ENCODE results near the gene TMEM161B. TPM values are rescaled to one million over a fixed set of nuclear protein-coding genes. Genes with fewer than 3 reads are reported as not detected.

The TMEM161B gene
- total RNA-seq, 4 donors from 2014 or later: 10.7 to 31.0 (median 25.3) TPM

DNA sequence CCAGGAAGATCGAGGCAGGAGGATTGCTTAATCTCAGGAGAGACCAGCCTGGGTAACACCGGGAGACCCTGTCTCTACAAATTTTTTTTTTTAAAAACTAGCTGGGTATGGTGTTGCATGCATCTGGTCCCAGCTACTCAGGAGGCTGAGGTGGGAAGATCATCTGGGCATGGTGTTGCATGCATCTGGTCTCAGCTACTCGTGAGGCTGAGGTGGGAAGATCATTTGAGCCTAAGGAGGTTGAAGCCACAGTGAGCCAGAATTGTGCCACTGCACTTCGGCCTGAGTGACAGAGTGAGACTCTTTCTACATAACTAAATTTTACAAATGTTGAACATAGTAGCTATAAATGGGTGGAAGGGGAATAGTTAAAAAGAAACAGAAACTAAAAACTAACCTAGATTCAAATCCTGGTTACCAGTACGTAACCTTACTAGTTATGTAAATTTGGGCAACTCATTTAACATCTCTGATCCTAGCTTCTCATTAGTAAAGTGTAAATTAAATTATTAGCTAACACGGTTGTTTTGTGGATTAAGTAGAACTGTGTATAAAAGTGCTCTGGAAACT is 41.7 kb downstream of the TMEM161B start:
- H3K9me3 ChIP-seq: no peaks in the 10 kb centered on the region
- no peak for TF ChIP-seq CTCF (IDR thresholded peaks at IDR 0.05)
- TF ChIP-seq POLR2A (IDR thresholded peaks at IDR 0.05): no peak
- H3K27me3 ChIP-seq: no peaks in the 10 kb centered on the region

DNA sequence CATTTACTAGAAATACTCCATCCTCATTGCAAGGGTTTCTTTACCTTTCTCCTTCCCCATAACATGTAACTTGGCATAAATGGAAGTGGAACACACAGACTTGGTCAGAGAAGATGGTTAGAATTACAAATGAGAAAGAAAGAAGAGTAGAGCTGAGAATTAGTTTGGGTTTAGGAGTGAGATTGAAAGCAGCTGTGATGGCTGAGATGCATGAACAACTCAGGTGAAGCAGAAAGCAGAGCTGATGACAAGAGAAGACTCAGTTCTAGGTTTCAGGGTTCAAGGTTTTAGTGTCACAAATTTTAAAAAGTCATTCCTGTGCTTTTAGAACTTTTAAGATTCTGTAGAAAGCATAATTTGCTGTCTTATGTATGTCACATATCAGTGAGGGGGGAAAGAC is 54.0 kb downstream of the TMEM161B start:
- no peak for TF ChIP-seq POLR2A (IDR thresholded peaks at IDR 0.05)
- TF ChIP-seq CTCF (IDR thresholded peaks at IDR 0.05): no peak
- peaks cover 0 to 45% (median 0%) of the 10 kb centered on the region in 3 donors for H3K36me3 ChIP-seq
- no peak for DNase-seq
- H3K4me1 ChIP-seq: no peaks in the 10 kb centered on the region
- H3K9me3 ChIP-seq: no peaks in the 10 kb centered on the region
- no peak overlapping the region for H3K27ac ChIP-seq
- H3K4me3 ChIP-seq: no peak overlapping the region
- no peaks in the 10 kb centered on the region for H3K27me3 ChIP-seq

More for the DNA sequence above, 41.7 kb downstream of the TMEM161B start:
- Histone ChIP-seq H3K4me1 (no peaks in the 10 kb centered on the region), H3K36me3 (peaks cover 0 to 6% (median 0%) of the 10 kb centered on the region in 3 donors), H3K27ac (no peak overlapping the region), H3K4me3 (no peak overlapping the region)
- no peak for DNase-seq

GRCh38 chr5:88207575-88207974 is 61.1 kb downstream of the TMEM161B start:
- no peak for DNase-seq
- H3K4me3 ChIP-seq: no peak overlapping the region
- H3K27me3 ChIP-seq: no peaks in the 10 kb centered on the region
- H3K9me3 ChIP-seq: no peaks in the 10 kb centered on the region
- TF ChIP-seq POLR2A (IDR thresholded peaks at IDR 0.05): no peak
- H3K27ac ChIP-seq: no peak overlapping the region
- H3K4me1 ChIP-seq: no peaks in the 10 kb centered on the region
- peaks cover 0 to 9% (median 0%) of the 10 kb centered on the region in 3 donors for H3K36me3 ChIP-seq

GRCh38 chr5:88203981-88204750 is 64.5 kb downstream of the TMEM161B start:
- H3K4me1 ChIP-seq: no peaks in the 10 kb centered on the region
- no peaks in the 10 kb centered on the region for H3K27me3 ChIP-seq
- no peak for TF ChIP-seq CTCF (IDR thresholded peaks at IDR 0.05)
- TF ChIP-seq POLR2A (IDR thresholded peaks at IDR 0.05): no peak
- H3K36me3 ChIP-seq: peaks cover 0 to 17% (median 0%) of the 10 kb centered on the region in 3 donors
- no peaks in the 10 kb centered on the region for H3K9me3 ChIP-seq
- no peak for DNase-seq
- H3K4me3 ChIP-seq: no peak overlapping the region
- H3K27ac ChIP-seq: no peak overlapping the region

DNA sequence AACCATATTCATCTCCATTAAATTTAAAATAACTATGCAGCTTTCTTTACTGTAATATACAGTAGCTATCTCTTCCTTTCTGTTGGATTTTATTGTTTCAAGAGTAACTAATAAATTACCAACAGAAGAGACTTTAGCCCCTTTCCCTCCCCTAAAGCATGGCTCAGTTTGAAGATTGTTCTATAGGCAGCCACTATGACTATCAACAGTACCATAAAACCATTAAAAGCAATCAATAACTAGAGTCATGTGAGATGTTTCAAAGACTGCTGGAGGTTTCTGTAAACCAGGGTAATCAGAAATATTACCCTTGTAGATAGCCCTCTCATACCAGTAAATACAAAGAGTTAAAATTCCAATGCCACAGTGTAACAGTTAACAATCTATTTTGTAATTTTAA is 73.0 kb downstream of the TMEM161B start:
- DNase-seq: no peak
- peaks cover 0 to 25% (median 3%) of the 10 kb centered on the region in 3 donors for H3K36me3 ChIP-seq
- no peak overlapping the region for H3K4me3 ChIP-seq
- H3K27me3 ChIP-seq: no peaks in the 10 kb centered on the region
- H3K27ac ChIP-seq: no peak overlapping the region
- no peaks in the 10 kb centered on the region for H3K9me3 ChIP-seq
- H3K4me1 ChIP-seq: no peaks in the 10 kb centered on the region
- TF ChIP-seq POLR2A (IDR thresholded peaks at IDR 0.05): no peak
- TF ChIP-seq CTCF (IDR thresholded peaks at IDR 0.05): no peak

- H3K27ac ChIP-seq: no peak overlapping the region
- no peaks in the 10 kb centered on the region for H3K27me3 ChIP-seq
- no peak for TF ChIP-seq CTCF (IDR thresholded peaks at IDR 0.05)
- TF ChIP-seq POLR2A (IDR thresholded peaks at IDR 0.05): no peak
- peaks cover 0 to 10% (median 3%) of the 10 kb centered on the region in 4 donors for H3K9me3 ChIP-seq
- H3K4me3 ChIP-seq: no peak overlapping the region
- H3K36me3 ChIP-seq: peaks cover 0 to 38% (median 3%) of the 10 kb centered on the region in 3 donors
- DNase-seq: no peak
- H3K4me1 ChIP-seq: no peaks in the 10 kb centered on the region
Observed at GRCh38 chr5:88193896-88194295, 74.7 kb downstream of the TMEM161B start.

Measured in Peyer's patch (tissue), 4 donors.